AG08395 (cell line): ENCODE results near the gene KRTAP5-3.
"Not testable (repeated sequence)": the region's sequence is repeated elsewhere in the genome, so short reads cannot be mapped to it uniquely, and the experiment has no call there.

Experiments used
- DNase-seq: peaks from one replicate; pipeline ENCODE4 v3.0.0; 2012; ENCODE audit warnings: mixed read lengths, low spot score

The KRTAP5-3 gene

DNA sequence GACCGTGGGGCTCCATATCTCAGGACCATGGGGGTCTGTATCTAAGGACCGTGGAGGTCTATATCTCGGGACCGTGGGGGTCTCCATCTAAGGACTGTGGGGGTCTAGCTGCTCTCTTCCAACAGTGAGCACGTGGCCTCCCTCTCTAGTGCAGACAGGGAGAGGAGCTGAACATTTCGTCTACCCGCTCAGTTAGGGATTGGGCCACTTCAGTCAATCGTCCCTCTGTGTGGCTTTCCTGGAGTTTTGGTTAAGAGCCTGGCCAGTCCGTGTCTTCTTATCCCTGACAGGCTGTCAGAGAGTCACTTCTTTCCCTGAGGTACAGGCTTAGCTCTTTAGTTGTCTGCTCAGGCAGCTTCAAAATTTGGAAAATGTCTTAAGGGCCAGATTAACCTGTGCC is 26.3 kb downstream of the KRTAP5-3 start:
- DNase-seq: no peak

DNA sequence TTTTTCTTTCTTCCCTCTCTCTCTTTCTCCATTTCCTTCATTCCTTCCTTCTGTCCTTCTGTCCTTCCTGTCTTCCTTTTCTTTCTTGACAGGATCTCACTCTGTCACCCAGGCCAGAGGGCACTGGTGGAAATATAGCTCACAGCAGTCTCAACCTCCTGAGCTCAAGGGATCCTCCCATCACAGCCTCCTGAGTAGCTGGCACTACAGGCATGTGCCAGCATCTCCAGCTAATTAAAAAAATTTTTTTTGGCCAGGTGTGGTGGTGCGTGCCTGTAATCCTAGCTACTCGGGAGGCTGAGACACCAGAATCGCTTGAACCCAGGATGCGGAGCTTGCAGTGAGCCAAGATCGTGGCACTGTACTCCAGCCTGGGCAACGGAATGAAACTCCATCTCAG is 31.4 kb downstream of the KRTAP5-3 start:
- no peak for DNase-seq

DNA sequence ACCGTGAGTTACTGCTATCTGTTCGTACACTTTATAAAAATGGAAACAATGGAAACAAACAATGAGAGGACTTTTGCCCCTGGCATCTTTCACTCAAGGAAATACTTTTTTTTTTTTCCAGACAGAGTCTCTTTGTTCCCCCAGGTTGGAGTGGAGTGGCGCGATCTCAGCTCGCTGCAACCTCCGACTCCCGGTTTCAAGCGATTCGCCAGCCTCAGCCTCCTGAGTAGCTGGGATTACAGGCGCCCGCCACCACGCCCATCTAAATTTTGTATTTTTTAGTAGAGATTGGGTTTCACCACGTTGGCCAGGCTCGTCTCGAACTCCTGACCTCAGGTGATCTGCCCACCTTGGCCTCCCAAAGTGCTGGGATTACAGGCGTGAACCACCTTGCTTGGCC is 32.5 kb downstream of the KRTAP5-3 start:
- not testable (repeated sequence) for DNase-seq

DNA sequence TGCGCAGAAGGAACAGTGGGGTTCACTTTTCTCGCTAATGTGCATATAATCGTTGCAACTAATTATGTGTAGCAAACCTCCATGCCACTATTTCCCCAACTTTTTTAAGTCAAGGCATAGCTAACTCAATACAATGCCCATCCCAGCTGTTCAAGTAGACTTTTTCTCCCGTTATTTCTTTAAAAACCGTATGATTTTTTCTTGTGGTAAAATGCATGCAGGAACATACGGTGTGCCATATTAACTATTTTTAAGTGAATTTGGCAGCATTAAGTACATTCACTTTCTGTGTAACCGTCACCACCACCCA is 33.4 kb downstream of the KRTAP5-3 start:
- no peak for DNase-seq

DNA sequence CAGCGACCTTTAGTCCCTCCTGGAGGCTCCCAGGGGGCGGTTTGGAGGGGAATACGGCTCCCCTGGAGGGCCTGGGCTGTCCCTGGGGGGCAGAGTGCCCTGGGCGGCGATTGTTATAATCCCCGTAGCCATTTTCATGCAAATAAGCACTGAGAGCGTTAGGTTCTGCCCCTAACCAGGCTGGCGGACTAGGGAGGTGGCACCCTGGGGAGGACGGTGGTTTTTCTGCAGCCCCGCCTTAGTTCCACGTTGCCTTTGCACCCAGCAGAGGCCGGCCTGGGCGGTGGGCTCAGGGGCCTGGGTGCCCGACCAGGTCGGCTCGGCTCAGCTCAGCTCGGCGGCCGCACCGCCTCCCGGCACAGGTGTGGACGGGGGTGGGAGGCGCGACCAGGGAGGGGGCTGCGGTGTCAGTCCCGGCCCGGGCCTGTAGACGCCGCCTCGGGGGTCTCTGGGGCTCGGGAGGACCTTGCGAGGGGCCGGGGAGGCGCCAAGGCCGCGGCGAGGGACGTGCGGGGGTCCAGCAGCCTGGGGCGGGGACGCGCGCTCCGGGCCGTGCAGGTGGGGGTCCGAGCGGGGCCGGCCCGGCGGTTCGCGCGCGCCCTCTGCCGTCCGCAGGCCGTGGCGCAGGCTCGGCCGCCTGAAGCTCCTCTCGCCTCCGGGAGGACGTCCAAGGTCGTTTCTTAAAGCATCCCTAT is 33.9 kb downstream of the KRTAP5-3 start:
- peak; percentile 76 for DNase-seq

DNA sequence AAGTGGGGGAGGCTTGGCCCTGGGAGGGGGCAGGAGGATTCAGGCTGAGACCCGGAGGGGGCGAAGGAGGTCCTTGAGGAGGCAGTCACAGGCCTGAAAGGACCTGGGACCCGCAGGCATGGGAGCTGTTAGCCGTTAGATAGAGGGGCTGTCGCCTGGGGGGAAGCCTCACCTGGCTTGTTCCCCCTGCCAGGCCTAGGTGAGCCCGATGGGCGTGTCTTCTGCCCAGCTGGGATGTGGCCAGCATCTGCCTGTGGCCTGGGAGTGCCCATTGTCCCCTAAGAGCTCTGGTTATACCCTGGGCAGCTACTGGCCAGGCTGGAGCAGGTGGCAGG is 34.4 kb downstream of the KRTAP5-3 start:
- no peak for DNase-seq

DNA sequence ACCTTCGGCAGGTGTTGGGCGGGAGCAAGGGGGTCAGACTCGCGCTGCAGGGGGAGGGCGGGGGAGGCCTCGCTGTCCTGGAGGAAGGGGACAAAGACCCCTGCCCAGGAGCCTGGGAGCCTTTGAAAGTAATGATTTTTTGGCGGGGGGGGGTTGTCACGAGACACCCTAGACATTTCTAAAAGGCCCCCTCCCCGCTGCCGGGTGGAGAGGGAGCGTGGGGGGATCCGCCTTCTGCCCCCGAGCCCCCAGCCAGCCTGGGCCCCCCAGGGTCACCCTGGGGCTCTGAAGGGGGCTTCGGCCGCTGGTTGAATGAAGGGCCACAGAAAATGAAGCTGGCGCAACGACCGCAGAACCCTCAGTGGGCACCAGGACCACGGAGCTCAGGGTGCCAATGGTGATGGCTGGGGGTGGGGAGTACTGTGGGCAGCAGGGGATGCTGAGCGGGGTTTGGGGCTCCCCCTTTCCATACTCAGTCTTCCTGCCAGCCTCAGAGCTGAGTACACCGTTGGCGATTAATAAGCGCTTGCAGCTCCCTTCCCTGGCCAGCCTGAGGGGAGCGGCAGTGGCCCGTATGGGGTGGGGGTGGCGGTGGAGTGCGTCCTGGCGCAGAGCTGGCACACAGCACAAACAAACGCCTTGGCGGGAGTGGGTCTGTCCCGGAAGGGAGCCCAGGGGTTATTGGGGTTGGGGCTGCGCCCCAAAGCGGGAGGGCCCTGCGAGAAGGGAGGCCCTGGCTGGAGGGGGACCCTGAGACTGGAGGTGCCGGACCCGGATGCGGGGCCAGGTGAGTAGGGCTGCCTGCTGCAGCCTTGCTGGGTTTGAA is 35.0 kb downstream of the KRTAP5-3 start:
- DNase-seq: no peak

DNA sequence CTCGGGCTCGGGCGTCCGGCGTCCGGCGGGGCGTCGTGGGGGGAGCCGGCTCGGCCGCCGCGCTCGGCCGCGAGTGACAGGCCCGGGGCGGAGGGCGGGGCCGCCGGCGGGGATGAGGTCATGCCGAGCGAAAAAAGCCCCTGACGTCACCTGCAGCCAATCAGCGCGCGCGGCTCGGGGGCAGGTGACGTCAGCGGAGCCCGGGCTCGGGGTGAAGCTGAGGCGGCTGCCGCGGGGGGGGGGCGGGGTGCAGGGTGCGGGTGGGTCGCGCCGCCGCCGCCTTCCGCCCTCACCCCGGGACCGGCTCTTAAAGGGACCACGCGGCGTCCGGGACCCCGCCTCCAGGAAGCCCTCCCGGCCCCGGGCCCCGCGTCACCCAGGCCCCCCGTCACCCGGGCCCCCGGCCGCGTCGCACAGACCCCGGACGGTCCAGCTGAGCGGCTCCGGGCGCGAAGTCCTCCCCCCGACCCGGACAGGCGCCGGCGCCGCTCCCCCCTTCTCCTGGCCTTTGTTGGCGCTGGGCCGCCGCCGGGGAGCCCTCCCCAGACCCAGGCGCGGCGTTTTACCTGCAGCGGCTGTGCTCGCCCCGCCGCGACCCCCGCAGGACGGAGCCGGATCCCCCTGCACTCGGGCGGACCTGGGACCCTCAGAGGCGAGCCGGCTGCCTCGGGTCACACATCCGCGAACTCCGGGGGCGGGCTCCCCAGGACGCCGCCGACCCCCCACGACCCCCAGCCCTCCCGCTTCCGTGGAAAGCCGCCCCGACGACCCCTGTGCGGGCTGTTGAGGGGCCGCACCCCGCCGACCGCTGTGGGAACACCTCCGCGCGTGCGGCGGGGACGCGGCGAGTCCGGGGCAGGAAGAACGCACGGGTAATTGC is 35.8 kb downstream of the KRTAP5-3 start, which contains the start of gene DUSP8:
TSS of gene DUSP8 (minus strand) at position 75 of the 880 bp plus-strand sequence. CDS start 6,445 bp downstream, outside the sequence.
- peak; percentile 97 for DNase-seq

DNA sequence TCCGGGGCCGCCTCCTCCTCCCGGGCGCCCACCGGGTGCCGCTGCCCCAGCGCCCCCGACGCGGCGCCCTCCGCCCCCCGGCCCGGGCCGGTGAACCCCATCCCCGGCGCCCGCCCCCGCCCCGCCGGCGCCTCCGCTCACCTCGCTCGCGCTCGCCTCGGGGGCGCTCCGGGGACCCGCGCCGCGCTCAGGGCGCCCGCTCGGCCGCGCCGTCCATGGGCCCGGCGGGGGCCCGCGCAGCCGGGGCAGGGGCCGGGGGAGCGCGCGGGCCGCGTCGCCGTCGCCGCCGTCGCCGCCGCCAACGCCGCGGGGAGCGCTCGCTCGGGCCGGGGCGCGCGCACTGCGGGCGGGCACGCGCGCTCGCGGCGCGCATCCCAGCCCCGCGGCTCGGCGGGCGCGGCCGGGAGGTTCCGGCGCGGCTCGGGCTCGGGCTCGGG is 36.5 kb downstream of the KRTAP5-3 start:
- DNase-seq: no peak

DNA sequence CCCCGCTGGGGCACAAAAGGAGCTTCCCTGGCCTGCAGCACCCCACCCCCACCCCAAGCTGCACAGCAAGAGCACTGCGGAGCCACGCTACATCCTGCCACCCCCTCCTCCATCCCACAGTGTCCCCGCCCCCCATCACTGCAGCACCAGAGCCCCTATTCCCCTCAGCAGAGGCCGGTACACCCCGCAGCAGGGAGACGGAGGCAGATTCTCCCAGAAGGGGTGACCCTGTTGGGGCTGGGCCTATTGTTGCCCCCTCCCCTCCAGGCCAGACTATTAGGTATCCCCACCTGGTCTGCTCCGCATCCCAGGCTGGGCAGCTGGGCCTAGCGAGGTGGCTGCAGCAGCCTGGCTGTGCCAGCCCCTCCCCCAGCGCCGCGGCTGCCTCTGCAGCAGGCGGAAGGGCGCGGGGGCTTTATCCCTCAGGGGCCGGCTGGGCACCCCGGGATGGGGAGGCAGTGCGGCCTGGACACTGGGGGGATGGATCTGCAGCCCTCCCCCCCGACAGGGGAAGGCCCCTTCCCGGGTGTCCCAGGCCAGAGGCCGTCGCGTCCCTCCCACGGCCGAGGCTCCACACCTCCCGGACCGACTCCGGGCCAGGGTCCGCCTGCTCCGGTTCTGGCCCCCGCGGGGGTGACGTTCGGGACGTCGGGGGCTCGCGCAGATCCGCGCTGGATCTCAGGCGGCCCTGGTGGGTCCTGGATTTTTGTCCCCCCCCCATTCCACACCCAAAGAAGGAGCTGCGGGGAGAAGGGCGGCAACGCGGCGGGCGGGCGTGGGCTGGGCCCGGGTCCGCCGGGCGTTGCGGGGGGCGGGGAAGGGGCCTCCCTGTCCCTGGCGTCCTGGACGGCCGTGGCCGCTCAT is 37.1 kb downstream of the KRTAP5-3 start:
- DNase-seq: no peak

DNA sequence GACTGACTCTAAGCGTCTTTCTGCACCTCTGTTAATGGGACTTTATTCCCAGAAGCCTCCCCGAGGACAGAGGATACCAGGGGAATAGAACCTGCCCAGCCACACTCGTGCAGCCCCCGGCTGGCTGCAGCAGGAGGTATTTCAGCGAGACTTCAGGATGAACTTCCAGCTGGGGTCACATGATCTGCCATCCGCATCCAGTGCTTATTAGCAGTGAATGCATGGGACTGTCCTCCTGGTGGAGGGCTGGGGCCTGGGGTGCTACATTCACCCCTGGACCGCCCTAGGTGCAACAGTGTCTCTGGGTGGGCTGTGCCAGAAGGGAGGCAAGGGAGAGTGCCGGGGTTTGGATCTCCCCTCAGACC is 37.8 kb downstream of the KRTAP5-3 start:
- no peak for DNase-seq

DNA sequence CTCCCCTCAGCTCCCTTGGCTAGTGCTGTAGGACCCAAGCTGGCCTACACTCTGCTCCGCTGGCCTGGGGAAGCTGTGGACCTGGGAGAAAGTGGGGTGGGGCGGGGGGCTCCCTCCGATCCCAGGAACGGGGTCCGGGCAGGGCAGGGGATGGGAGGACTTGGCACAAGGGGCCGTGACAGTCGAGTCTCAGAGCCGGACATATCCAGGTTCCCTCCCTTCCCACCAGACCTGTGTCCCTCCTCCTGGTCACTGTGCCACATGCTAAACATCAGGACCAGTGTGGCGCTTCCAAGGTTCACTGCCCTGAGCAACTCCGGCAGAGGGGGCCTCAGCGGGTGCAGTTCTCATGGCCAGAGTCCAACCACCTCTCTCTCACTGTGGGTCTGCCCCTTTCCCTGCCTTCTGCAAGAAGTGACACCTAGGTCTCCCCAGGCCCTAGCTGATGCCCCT is 38.2 kb downstream of the KRTAP5-3 start:
- DNase-seq: no peak

DNA sequence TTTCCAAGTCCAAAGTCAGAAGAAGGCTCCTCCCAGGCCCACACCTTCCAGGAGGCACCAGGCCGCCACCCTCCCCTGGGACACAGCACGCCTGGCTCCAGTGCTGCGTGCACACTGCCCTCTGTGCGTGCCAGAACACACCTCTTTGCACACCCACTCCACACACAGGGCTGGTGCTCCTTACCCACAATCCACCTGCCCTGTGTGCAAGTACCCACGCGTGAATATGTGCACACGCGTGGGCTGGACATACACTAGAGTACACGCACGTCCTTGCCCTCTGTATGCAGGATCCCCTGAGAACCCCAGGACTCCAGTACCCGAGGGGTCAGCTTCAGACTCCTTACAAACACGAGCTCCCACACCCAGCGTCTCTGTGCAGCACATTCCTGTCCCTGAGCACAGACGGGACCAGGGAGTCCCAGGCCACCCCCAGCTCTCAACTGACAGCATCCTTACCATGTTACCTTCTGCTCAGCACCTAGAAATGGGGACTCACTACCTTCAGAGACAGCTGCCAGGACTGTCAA is 38.9 kb downstream of the KRTAP5-3 start:
- no peak for DNase-seq

DNA sequence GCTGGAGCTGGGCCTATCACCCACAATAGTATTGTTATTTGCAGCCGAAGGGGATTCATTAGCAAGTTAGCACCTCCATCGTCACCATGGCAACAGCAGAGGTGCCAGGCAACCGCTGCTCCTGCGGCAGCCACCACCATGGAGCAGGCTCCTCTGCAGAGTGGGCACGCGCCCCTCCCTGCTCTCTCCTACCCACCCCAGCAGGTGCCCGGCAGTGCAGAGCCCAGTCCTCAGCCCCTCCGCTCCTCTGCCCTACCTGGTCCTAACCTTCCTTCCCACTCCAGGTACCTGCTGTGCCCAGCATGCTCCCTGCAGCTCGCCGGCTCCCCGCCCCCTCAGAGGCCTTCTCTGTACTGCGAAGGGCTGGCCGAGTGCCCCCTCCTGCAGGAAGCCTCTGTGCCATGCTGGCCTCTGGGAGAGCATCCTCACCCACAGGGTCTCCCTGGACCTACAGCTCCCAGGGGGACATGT is 39.8 kb downstream of the KRTAP5-3 start:
- no peak for DNase-seq

DNA sequence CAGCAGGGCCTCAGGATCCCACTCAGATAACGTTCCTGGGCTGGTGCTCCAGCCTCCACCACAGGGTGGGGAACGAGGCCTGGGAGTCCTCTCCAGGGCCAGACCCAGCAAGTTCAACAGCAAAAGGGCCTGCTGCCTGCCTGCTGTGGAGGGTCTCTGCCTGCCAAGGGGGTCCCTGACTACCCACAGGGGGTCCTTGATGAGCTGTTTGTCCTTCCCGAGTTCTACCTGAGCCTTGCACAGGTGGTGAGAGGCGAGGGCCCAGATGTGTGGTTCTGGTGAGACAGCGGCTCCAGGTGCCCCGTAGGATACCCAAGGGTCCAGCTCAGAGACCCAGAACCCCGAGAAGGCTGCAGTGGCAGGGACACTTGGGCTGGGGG is 40.6 kb downstream of the KRTAP5-3 start:
- no peak for DNase-seq

DNA sequence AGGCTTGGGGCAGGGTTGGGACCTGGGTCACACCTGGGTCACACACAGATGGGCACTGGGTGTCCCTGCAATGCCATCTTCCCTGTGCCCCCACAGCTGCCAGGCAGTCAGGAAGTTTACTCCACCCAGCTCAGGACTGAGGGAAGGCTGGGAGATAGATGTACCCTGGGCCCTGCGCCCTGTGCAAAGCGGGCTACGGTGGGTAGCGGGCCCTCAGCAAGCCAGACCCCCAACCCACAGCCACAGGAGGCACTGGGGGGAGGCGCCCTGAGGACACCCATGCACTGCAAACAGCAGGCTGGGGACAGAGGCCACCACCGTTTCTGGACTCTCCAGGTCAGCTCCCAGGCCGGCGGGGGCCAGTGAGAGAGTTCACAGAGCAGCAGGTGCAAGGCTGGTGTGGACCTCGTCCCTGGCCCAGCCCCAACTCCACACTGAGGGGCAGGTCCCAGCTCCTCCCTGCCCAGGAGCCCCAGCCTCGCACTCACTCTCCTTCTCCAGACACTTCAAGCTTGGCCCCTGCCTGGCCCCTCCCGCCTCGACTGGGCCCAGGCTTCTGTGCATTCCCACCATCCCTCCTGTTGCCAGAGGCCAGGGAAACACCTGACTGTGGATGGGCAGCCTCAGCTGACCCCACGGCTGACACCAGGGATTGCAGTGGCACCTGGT is 41.1 kb downstream of the KRTAP5-3 start:
- no peak for DNase-seq

DNA sequence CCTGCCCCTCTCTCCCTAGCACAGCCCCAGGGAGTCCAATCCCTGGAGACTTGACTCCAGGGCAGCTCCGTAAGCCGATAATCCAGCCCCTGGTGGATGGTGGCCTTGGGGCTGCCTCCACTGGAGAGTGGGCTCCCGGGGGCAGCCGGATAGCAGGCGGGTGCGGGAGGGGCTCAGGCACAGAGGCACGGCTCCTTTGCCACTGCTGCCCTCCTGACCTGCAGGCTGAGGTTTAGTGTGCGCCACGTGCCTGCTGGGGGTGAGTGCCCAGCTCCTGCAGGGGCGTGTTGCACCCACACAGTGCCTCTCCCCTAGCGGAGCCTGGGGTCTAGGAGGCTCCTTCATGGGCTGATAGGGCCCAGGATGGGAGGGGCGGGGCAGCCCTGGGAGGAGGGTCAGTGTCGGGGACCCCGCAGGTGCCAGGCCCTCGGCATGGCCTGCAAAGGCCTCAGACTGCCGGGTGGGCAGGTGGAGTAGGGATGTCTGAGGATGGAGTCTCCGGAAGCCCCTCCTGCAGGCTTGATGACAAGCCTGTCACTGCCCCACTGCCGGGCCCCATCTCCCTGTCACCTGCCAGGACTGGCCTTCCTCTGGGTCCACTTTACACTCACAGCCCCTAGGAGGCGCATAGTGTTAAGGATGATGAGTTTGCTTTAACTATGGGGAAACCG is 41.7 kb downstream of the KRTAP5-3 start:
- no peak for DNase-seq

DNA sequence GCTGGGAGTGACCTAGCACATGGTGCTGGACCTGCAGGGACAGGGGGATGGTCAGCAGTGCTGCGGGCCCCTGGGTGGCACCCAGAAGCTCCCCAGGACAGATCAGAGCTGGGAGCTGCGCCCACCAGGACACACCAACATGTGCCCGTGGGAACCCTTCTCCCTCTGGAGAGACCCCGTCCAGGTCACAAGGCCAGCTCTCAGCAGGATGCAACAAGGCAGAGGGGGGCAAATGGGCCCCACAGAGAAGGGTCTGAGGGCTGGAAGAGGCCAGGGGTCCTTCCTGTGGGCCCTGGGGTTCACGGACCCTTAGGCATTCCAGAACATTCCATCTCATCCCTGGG is 42.4 kb downstream of the KRTAP5-3 start:
- DNase-seq: no peak

DNA sequence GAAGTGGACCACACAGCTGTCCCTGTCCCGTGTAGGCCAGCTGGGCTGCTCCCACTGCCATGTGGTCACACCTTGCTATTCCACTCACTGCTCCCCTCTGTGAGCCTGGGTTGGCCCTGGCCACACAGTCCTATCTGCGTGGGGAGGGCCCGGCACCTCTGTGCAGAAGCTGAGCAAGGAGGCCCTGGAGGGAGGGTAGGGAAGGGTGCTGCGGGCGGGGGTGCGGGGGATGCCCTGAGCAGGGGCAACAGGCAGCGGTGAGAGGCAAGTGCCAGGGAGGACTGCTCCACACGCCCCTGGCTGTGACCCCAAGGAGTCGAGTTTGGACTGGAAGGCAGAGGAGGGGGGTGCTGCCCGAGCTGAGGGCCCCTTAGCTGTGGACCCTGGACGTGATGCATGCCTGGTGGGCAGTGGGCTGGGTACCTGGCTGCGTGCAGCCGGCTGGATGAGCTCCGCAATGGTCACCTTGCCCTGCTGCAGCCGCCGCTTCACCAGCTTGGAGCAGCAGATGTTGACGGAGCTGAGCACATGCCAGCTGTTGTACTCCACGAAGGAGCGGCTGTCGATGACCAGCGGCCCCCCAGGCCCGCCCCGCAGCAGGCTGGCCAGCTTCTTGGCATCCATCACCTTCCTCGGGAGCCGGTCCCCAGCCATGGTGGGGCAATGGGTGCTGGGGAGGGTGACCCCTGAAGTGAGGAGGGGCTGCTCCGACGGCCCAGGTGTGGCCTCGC is 42.9 kb downstream of the KRTAP5-3 start:
- no peak for DNase-seq
